Left lung (tissue), 10 donors: ENCODE data around the gene LOXL3. TPM values are rescaled to one million over a fixed set of nuclear protein-coding genes. Genes with fewer than 3 reads are reported as not detected.
"Not testable (repeated sequence)": the region's sequence is repeated elsewhere in the genome, so short reads cannot be mapped to it uniquely, and the experiment has no call there.

Experiments used
- ATAC-seq: fragments of 200-7000 bp; cut with Tn5 transposase; one replicate; pipeline ENCODE4 v1.9.1; 2020; ENCODE audit warnings: moderate library complexity
- DNase-seq, 4 donors: peaks; one replicate each; pipeline ENCODE4 v3.0.0-alpha.2; 2013 to 2020
- H3K27ac ChIP-seq, 2 donors: fragments of 200-600 bp; sonication (generic) in 1 of 2; one replicate each; pipeline versions ENCODE4 v1.5.0 to v1.8.0; 2020 to 2021
- H3K27me3 ChIP-seq, 2 donors: fragments of 200-600 bp; sonication (generic) in 1 of 2; one replicate each; pipeline versions ENCODE4 v1.5.0 to v1.8.0; 2020 to 2021
- H3K36me3 ChIP-seq, 2 donors: fragments of 200-600 bp; sonication (generic) in 1 of 2; one replicate each; pipeline versions ENCODE4 v1.5.0 to v1.8.0; 2020 to 2021
- H3K4me1 ChIP-seq, 2 donors: fragments of 200-600 bp; one replicate each; pipeline ENCODE4 v1.8.0; 2021
- H3K4me3 ChIP-seq, 2 donors: fragments of 200-600 bp; sonication (generic) in 1 of 2; one replicate each; pipeline versions ENCODE4 v1.5.0 to v1.8.0; 2020 to 2021; ENCODE audit warnings: mild to moderate bottlenecking in 1 of 2
- H3K9me3 ChIP-seq, 2 donors: fragments of 200-600 bp; sonication (generic) in 1 of 2; one replicate each; pipeline versions ENCODE4 v1.5.0 to v1.8.0; 2020 to 2021
- CTCF ChIP-seq, 2 donors: fragments of 200-600 bp; sonication (generic) in 1 of 2; IDR thresholded peaks; one replicate each; pipeline versions ENCODE4 v1.5.0 to v1.8.0; 2021; ENCODE audit warnings: antibody characterized with exemption in 2 of 2
- intact Hi-C, 2 donors: fragments of 100-400 bp; cut with DNase I; formaldehyde crosslinking; loops; one replicate each; pipeline versions ENCODE4 v1.11.2 to v1.14.2; 2022
- polyA plus RNA-seq, 6 donors: library from polyadenylated mRNA; unstranded; fragments of 120-200 nt; gene quantifications; one replicate each; pipeline ENCODE4 v1.2.1, GENCODE V29; 2013; ENCODE audit not compliant: insufficient read length in 6 of 6
- total RNA-seq, 2 donors: library from RNA; stranded (reverse); fragmentation: NEBNext Ultra II Directional; extraction: Animal tissue kit (Norgen Biotek cat#: 25700); gene quantifications; one replicate each; pipeline ENCODE4 v1.2.1, GENCODE V29; 2021
- donor health status: DM: no; HTN: yes; CAD: no.
- donor health status: DM: no; HTN: no; CAD: no.

The LOXL3 gene
- total and polyA plus RNA-seq, 8 donors, result 8.4 to 12.2 (median 10.0) TPM

- DNase-seq (no peak), ATAC-seq (no peak)
- Histone ChIP-seq H3K4me3 (no peak overlapping the region), H3K4me1 (peaks cover 14 to 26% of the 10 kb centered on the region in 2 donors), H3K36me3 (peaks cover 0 to 56% of the 10 kb centered on the region in 2 donors), H3K27ac (no peak overlapping the region), H3K27me3 (no peaks in the 10 kb centered on the region), H3K9me3 (no peaks in the 10 kb centered on the region)
- intact Hi-C loops, result no loop called here
- TF ChIP-seq CTCF (IDR thresholded peaks at IDR 0.05), result no peak
Measured at GRCh38 chr2:74486141-74486540, 67.6 kb downstream of the LOXL3 start.

GRCh38 chr2:74483675-74484164, 70.0 kb downstream of the LOXL3 start:
- intact Hi-C loops, result loop anchor here in 1 of 2 donors (5.0 kb wide), 1 partner anchor 104 kb away; no protein-coding TSS in a partner anchor
- H3K9me3 ChIP-seq, ATAC-seq, H3K27me3 ChIP-seq: not testable (repeated sequence)
- H3K4me1 ChIP-seq, result peaks cover 19 to 44% of the 10 kb centered on the region in 2 donors
- H3K27ac ChIP-seq, result peak overlapping the region in 1 of 2 donors; percentile 94
- H3K36me3 ChIP-seq, result peaks cover 0 to 42% of the 10 kb centered on the region in 2 donors
- DNase-seq, result peak in 1 of 4 donors; percentile 9
- H3K4me3 ChIP-seq, result peak overlapping the region; percentile 84 to 96

- intact Hi-C loops, result loop anchor here in 1 of 2 donors (5.0 kb wide), 1 partner anchor 104 kb away; no protein-coding TSS in a partner anchor
- peak; percentile 97 for ATAC-seq
- Histone ChIP-seq H3K4me3 (peak within 1 kb of the TSS; percentile 84 to 96), H3K27me3 (no peaks in the 10 kb centered on the region), H3K4me1 (peaks cover 19 to 44% of the 10 kb centered on the region in 2 donors), H3K36me3 (peaks cover 0 to 38% of the 10 kb centered on the region in 2 donors), H3K9me3 (no peaks in the 10 kb centered on the region), H3K27ac (peak within 1 kb of the TSS; percentile 89 to 94)
- peak; percentile 65 to 89 for TF ChIP-seq CTCF (IDR thresholded peaks at IDR 0.05)
- DNase-seq, result peak; percentile 96 to 99 (median 96)
Measured at GRCh38 chr2:74482801-74483674, 70.7 kb downstream of the LOXL3 start, which contains the start of the genes CCDC142 and TTC31. Gene CCDC142 (minus strand): TSS chr2:74482998. CDS start chr2:74482837, 161 bp downstream. Gene TTC31 (plus strand): TSS chr2:74483081. CDS start chr2:74483096, 15 bp downstream.

Other genes with a start within 250 kb of the LOXL3 start
- 1 to 10 TPM; 2.0 to 8.2 TPM for gene SLC4A5, start 210.5 kb downstream of the LOXL3 start, total RNA-seq
- 10 to 100 TPM in 2 of 6 donors, 1 to 10 TPM in 4; 6.6 to 13.8 (median 8.0) TPM for gene SLC4A5, start 210.5 kb downstream of the LOXL3 start, polyA plus RNA-seq
- gene DCTN1, start 173.6 kb downstream of the LOXL3 start, total RNA-seq, result 100 to 1,000 TPM; 121 to 132 TPM
- gene DCTN1, start 173.6 kb downstream of the LOXL3 start, polyA plus RNA-seq, result 100 to 1,000 TPM; 139 to 162 (median 153) TPM
- gene C2orf81, start 132.3 kb downstream of the LOXL3 start, total RNA-seq, result 1 to 10 TPM; 2.8 to 3.4 TPM
- 1 to 10 TPM; 4.4 to 5.7 (median 5.2) TPM for gene C2orf81, start 132.3 kb downstream of the LOXL3 start, polyA plus RNA-seq
- gene WDR54, start 132.2 kb downstream of the LOXL3 start, total RNA-seq, result 10 to 100 TPM in 1 of 2 donors, 1 to 10 TPM in 1; 9.2 to 17.7 TPM
- 10 to 100 TPM; 29.9 to 39.6 (median 36.9) TPM for gene WDR54, start 132.2 kb downstream of the LOXL3 start, polyA plus RNA-seq
- 10 to 100 TPM; 29.6 to 37.0 TPM for gene RTKN, start 112.0 kb downstream of the LOXL3 start, total RNA-seq
- gene RTKN, start 112.0 kb downstream of the LOXL3 start, polyA plus RNA-seq, result 10 to 100 TPM; 42.0 to 59.5 (median 56.3) TPM
- gene INO80B, start 98.9 kb downstream of the LOXL3 start, total RNA-seq, result 10 to 100 TPM; 23.8 to 27.1 TPM
- 10 to 100 TPM; 30.7 to 44.5 (median 35.0) TPM for gene INO80B, start 98.9 kb downstream of the LOXL3 start, polyA plus RNA-seq
- gene WBP1, start 95.5 kb downstream of the LOXL3 start, total RNA-seq, result 10 to 100 TPM; 38.7 to 71.7 TPM
- 100 to 1,000 TPM; 102 to 122 (median 113) TPM for gene WBP1, start 95.5 kb downstream of the LOXL3 start, polyA plus RNA-seq
- 10 to 100 TPM; 67.6 to 69.6 TPM for gene MOGS, start 88.6 kb downstream of the LOXL3 start, total RNA-seq
- gene MOGS, start 88.6 kb downstream of the LOXL3 start, polyA plus RNA-seq, result 10 to 100 TPM; 40.5 to 51.6 (median 44.8) TPM
- 10 to 100 TPM; 69.5 to 73.6 TPM for gene MRPL53, start 81.3 kb downstream of the LOXL3 start, total RNA-seq
- 10 to 100 TPM; 33.5 to 57.8 (median 47.8) TPM for gene MRPL53, start 81.3 kb downstream of the LOXL3 start, polyA plus RNA-seq
- gene CCDC142, start 70.9 kb downstream of the LOXL3 start, total RNA-seq, result 10 to 100 TPM; 12.1 to 17.5 TPM
- 10 to 100 TPM; 13.7 to 18.6 (median 17.4) TPM for gene CCDC142, start 70.9 kb downstream of the LOXL3 start, polyA plus RNA-seq
- gene TTC31, start 70.9 kb downstream of the LOXL3 start, total RNA-seq, result 10 to 100 TPM; 22.1 to 27.0 TPM
- 10 to 100 TPM; 31.2 to 38.4 (median 34.2) TPM for gene TTC31, start 70.9 kb downstream of the LOXL3 start, polyA plus RNA-seq
- 1 to 10 TPM; 1.6 to 2.2 TPM for gene LBX2, start 54.3 kb downstream of the LOXL3 start, total RNA-seq
- under 1 TPM in 5 of 6 donors, not detected in 1; 0.14 to 0.86 (median 0.35) TPM for gene LBX2, start 54.3 kb downstream of the LOXL3 start, polyA plus RNA-seq
- 10 to 100 TPM; 27.1 to 33.6 TPM for gene PCGF1, start 46.2 kb downstream of the LOXL3 start, total RNA-seq
- gene PCGF1, start 46.2 kb downstream of the LOXL3 start, polyA plus RNA-seq, result 10 to 100 TPM; 20.4 to 27.1 (median 23.3) TPM
- gene TLX2, start 39.5 kb downstream of the LOXL3 start, total RNA-seq, result not detected
- gene TLX2, start 39.5 kb downstream of the LOXL3 start, polyA plus RNA-seq, result under 1 TPM in 2 of 6 donors, not detected in 4; 0.08 TPM
- under 1 TPM; 0.24 to 0.26 TPM for gene DQX1, start 27.7 kb downstream of the LOXL3 start, total RNA-seq
- under 1 TPM; 0.13 to 0.54 (median 0.27) TPM for gene DQX1, start 27.7 kb downstream of the LOXL3 start, polyA plus RNA-seq
- 100 to 1,000 TPM; 110 to 132 TPM for gene AUP1, start 24.2 kb downstream of the LOXL3 start, total RNA-seq
- 100 to 1,000 TPM in 2 of 6 donors, 10 to 100 TPM in 4; 82.1 to 106 (median 91.0) TPM for gene AUP1, start 24.2 kb downstream of the LOXL3 start, polyA plus RNA-seq
- 10 to 100 TPM; 29.4 to 36.6 TPM for gene HTRA2, start 24.0 kb downstream of the LOXL3 start, total RNA-seq
- gene HTRA2, start 24.0 kb downstream of the LOXL3 start, polyA plus RNA-seq, result 10 to 100 TPM; 31.8 to 36.1 (median 33.9) TPM
- gene DOK1, start 778 bp upstream of the LOXL3 start, total RNA-seq, result 10 to 100 TPM; 26.7 to 35.2 TPM
- 10 to 100 TPM in 2 of 6 donors, 1 to 10 TPM in 4; 8.7 to 12.3 (median 9.7) TPM for gene DOK1, start 778 bp upstream of the LOXL3 start, polyA plus RNA-seq
- gene M1AP, start 94.4 kb upstream of the LOXL3 start, total RNA-seq, result 1 to 10 TPM in 1 of 2 donors, under 1 TPM in 1; 0.47 to 1.1 TPM
- gene M1AP, start 94.4 kb upstream of the LOXL3 start, polyA plus RNA-seq, result 1 to 10 TPM in 1 of 6 donors, under 1 TPM in 5; 0.14 to 1.0 (median 0.23) TPM
- 10 to 100 TPM in 1 of 2 donors, 1 to 10 TPM in 1; 9.3 to 23.8 TPM for gene SEMA4F, start 100.3 kb upstream of the LOXL3 start, total RNA-seq
- 1 to 10 TPM; 6.0 to 8.7 (median 6.7) TPM for gene SEMA4F, start 100.3 kb upstream of the LOXL3 start, polyA plus RNA-seq